ENCODE data around the gene RAP1GAP2. TPM values are rescaled to one million over a fixed set of nuclear protein-coding genes. Genes with fewer than 3 reads are reported as not detected.

RAP1GAP2 gene
- total RNA-seq, 4 donors from 2014 or later: 7.4 to 13.1 (median 10.7) TPM

GRCh38 chr17:2952174-2952845 is 156.1 kb downstream of the RAP1GAP2 start:
- WGBS: 74% methylated on average over 8 of the region's 8 CpGs
- TF ChIP-seq EP300 (IDR thresholded peaks at IDR 0.05) (no peak), POLR2A (IDR thresholded peaks at IDR 0.05; ENCODE audit: low read depth) (no peak), POLR2AphosphoS5 (IDR thresholded peaks at IDR 0.05) (no peak), CTCF (IDR thresholded peaks at IDR 0.05) (no peak)
- intact Hi-C loops (cut with DNase I): no loop called here
- Histone ChIP-seq H3K27ac (replicated peaks in 1 of 4) (no peak overlapping the region), H3K36me3 (no peaks in the 10 kb centered on the region), H3K4me1 (peaks cover 0 to 6% (median 2%) of the 10 kb centered on the region in 4 donors), H3K9me3 (no peaks in the 10 kb centered on the region), H3K27me3 (no peaks in the 10 kb centered on the region), H3K4me3 (no peak overlapping the region)
- DNase-seq (ENCODE audit: extremely low spot score): no peak

GRCh38 chr17:2954898-2955445 is 158.7 kb downstream of the RAP1GAP2 start:
- Histone ChIP-seq H3K4me1 (peaks cover 0 to 6% (median 2%) of the 10 kb centered on the region in 4 donors), H3K36me3 (no peaks in the 10 kb centered on the region), H3K27ac (replicated peaks in 1 of 4) (no peak overlapping the region), H3K27me3 (no peaks in the 10 kb centered on the region), H3K9me3 (no peaks in the 10 kb centered on the region), H3K4me3 (no peak overlapping the region)
- DNase-seq (ENCODE audit: extremely low spot score): no peak
- WGBS: 68% methylated on average over 8 of the region's 8 CpGs
- intact Hi-C loops (cut with DNase I): no loop called here
- no peak for TF ChIP-seq POLR2AphosphoS5 (IDR thresholded peaks at IDR 0.05)
- no peak for TF ChIP-seq EP300 (IDR thresholded peaks at IDR 0.05)
- TF ChIP-seq POLR2A (IDR thresholded peaks at IDR 0.05; ENCODE audit: low read depth): no peak
- no peak for TF ChIP-seq CTCF (IDR thresholded peaks at IDR 0.05)

GRCh38 chr17:2955931-2956582 is 159.8 kb downstream of the RAP1GAP2 start:
- TF ChIP-seq EP300 (IDR thresholded peaks at IDR 0.05): no peak
- TF ChIP-seq POLR2A (IDR thresholded peaks at IDR 0.05; ENCODE audit: low read depth): no peak
- TF ChIP-seq POLR2AphosphoS5 (IDR thresholded peaks at IDR 0.05): no peak
- TF ChIP-seq CTCF (IDR thresholded peaks at IDR 0.05): no peak
- Histone ChIP-seq H3K4me3 (no peak overlapping the region), H3K9me3 (no peaks in the 10 kb centered on the region), H3K27ac (replicated peaks in 1 of 4) (no peak overlapping the region), H3K36me3 (no peaks in the 10 kb centered on the region), H3K27me3 (no peaks in the 10 kb centered on the region), H3K4me1 (peaks cover 0 to 6% (median 2%) of the 10 kb centered on the region in 4 donors)
- intact Hi-C loops (cut with DNase I): no loop called here
- WGBS: 85% methylated on average over 15 of the region's 17 CpGs
- DNase-seq (ENCODE audit: extremely low spot score): no peak

GRCh38 chr17:2957631-2958286 is 161.5 kb downstream of the RAP1GAP2 start:
- H3K27me3 ChIP-seq: no peaks in the 10 kb centered on the region
- TF ChIP-seq POLR2AphosphoS5 (IDR thresholded peaks at IDR 0.05) (no peak), POLR2A (IDR thresholded peaks at IDR 0.05; ENCODE audit: low read depth) (no peak), CTCF (IDR thresholded peaks at IDR 0.05) (no peak), EP300 (IDR thresholded peaks at IDR 0.05) (no peak)
- no peaks in the 10 kb centered on the region for H3K36me3 ChIP-seq
- intact Hi-C loops (cut with DNase I): no loop called here
- H3K27ac ChIP-seq (replicated peaks in 1 of 4): no peak overlapping the region
- H3K4me1 ChIP-seq: peaks cover 0 to 6% (median 2%) of the 10 kb centered on the region in 4 donors
- no peak overlapping the region for H3K4me3 ChIP-seq
- WGBS: 94% methylated on average over 7 of the region's 12 CpGs
- no peak for DNase-seq (ENCODE audit: extremely low spot score)
- no peaks in the 10 kb centered on the region for H3K9me3 ChIP-seq

Measured in esophagus muscularis mucosa (tissue), 4 donors.